Vagina (tissue), 2 donors: ENCODE measurements around the gene CDCA3.

Experiments
- POLR2A ChIP-seq, 2 donors: fragments of 450-650 bp; IDR thresholded peaks; one replicate each; pipeline ENCODE4 v1.6.1; 2017; ENCODE audit warnings: antibody characterized with exemption in 2 of 2, mild to moderate bottlenecking in 2 of 2, moderate library complexity in 2 of 2
- TF ChIP-seq, protein P1 (sequence below), 3 experiments: fragments of 450-650 bp in 2 of 3; fragments of 200-600 bp in 1 of 3; sonication (generic) in 1 of 3; IDR thresholded peaks; one replicate each; pipeline ENCODE4 v1.5.1; 2017 to 2019; ENCODE audit warnings: antibody characterized with exemption in 3 of 3, mild to moderate bottlenecking in 2 of 3, moderate library complexity in 2 of 3

DNA sequence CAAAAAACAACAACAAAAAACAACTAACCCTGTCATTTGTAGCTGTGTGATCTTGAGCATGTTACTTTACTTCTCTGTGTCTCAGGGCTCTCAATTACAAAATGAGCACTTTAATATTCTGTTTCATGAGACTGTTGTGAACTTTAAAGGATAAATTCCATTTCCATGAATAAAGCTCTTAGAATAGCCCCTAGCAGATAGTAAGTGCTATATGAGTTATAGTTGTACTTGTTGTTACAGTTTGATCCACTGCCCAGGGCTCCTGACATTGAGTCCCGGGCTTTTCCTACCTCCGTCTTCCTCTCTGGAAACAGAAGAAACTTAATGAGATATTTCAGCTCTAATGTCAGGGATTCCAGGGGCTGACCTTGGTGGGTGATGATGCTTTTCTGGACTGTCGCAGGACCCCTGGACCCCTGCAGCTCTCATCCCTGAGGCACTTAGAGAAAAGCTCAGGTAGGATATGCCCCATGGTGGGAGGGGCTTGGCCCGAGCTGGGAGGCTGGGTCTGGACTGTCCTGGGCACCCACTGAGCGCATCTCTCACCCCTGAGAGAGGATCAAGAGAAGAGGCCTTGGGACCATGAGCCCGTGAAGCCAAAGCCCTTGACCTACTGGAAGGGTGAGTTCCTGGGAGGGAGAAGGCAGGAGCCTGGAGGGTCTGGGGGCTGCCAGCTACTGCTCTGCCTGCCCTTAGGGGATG is 17.7 kb downstream of the CDCA3 start:
- TF ChIP-seq, protein P1, sequence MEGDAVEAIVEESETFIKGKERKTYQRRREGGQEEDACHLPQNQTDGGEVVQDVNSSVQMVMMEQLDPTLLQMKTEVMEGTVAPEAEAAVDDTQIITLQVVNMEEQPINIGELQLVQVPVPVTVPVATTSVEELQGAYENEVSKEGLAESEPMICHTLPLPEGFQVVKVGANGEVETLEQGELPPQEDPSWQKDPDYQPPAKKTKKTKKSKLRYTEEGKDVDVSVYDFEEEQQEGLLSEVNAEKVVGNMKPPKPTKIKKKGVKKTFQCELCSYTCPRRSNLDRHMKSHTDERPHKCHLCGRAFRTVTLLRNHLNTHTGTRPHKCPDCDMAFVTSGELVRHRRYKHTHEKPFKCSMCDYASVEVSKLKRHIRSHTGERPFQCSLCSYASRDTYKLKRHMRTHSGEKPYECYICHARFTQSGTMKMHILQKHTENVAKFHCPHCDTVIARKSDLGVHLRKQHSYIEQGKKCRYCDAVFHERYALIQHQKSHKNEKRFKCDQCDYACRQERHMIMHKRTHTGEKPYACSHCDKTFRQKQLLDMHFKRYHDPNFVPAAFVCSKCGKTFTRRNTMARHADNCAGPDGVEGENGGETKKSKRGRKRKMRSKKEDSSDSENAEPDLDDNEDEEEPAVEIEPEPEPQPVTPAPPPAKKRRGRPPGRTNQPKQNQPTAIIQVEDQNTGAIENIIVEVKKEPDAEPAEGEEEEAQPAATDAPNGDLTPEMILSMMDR (IDR thresholded peaks at IDR 0.05): no peak
- no peak for TF ChIP-seq POLR2A (IDR thresholded peaks at IDR 0.05)
